Kidney glomerular epithelial cell (primary cell): ENCODE data around the gene OR2L8.

ENCODE experiments used
- DNase-seq: peaks from one replicate; lab custom pipeline; 2025; lab: John Stamatoyannopoulos, UW

Gene OR2L8

DNA sequence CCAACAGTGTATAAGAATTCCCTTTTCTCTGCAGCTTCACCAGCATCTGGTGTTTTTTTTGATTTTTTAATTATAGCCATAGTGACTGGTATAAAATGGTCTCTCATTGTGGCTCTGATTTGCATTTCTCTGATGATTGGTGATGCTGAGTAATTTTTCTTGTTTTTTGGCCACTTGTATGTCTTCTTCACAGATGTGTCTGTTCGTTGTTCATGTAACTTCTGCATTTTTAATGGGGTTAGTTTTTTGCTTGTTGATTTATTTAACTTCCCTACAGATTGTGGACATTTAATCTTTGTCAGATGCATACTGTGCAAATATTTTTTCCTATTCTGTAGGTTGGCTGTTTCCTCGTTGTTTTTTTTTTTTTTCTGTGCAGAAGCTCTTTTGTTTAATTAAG, 44.3 kb downstream of the OR2L8 start:
- no peak for DNase-seq

DNA sequence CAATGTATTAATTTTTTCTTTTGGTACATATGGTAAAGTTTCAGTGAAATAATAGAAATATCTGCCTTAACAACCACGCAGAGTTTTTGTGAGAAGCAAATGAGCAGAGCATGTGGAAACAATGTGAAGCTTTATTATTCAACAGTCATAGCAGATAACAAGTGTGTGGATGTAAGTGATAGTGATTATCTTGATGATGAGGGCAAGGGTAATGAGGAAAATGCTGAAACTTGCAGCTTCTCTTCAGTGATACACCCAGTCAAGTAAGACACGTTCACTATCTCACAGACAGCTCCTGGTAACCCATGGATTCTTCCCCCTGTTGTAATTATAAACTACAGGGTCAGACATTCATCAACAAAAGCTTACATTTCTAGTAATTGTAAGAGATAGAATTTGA, 50.2 kb downstream of the OR2L8 start:
- DNase-seq, result no peak
